ENCODE data around the gene GIMAP6.

DNA sequence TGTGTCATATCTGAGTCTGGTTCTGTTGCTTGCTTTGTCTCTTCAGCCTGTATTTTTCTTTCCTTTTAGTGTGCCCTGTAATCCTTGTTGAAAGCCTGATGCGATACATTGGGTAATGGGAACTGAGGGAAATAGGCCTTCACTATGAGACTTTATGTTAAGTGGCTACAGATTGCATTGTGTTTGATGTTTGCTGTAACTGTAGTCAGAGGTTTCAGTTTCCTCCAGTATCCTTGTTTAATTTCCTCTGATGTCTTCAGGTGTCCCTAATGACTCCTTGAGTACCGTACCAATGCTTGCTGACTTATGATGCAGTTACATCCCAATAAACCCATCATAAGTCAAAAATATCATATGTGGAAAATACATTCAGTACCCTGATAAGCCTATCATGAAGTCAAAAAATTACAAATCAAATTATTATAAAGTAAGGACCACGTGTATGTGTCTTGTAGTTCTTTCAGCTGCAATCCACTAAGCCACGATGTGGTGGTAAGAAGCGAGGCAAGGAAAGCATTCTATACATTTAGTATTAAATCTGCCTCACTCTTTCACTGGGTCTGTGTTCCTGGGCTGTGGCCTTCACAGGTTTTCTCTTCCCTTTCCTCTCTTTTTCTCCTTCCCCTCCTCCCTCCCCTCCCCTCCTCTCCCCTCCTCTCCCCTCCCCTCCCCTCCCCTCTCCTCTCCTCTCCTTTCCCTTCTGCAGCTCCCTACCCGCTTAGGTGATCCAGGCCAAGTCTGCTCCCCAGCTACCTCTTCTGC, 13.3 kb upstream of the GIMAP6 start:
- TF ChIP-seq POLR2A (IDR thresholded peaks at IDR 0.05) = no peak
- TF ChIP-seq, protein P1, sequence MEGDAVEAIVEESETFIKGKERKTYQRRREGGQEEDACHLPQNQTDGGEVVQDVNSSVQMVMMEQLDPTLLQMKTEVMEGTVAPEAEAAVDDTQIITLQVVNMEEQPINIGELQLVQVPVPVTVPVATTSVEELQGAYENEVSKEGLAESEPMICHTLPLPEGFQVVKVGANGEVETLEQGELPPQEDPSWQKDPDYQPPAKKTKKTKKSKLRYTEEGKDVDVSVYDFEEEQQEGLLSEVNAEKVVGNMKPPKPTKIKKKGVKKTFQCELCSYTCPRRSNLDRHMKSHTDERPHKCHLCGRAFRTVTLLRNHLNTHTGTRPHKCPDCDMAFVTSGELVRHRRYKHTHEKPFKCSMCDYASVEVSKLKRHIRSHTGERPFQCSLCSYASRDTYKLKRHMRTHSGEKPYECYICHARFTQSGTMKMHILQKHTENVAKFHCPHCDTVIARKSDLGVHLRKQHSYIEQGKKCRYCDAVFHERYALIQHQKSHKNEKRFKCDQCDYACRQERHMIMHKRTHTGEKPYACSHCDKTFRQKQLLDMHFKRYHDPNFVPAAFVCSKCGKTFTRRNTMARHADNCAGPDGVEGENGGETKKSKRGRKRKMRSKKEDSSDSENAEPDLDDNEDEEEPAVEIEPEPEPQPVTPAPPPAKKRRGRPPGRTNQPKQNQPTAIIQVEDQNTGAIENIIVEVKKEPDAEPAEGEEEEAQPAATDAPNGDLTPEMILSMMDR (IDR thresholded peaks at IDR 0.05) = no peak

All from stomach (tissue), 4 donors.